COLO668 (cell line): ENCODE data around the gene PAQR6.
A peak's percentile ranks its signal among the peaks of the same experiment; 100 is the strongest.

ENCODE experiments used
- DNase-seq: peaks from one replicate; lab custom pipeline; 2025; ENCODE audit not compliant: unreplicated experiment; lab: John Stamatoyannopoulos, UW

The PAQR6 gene

DNA sequence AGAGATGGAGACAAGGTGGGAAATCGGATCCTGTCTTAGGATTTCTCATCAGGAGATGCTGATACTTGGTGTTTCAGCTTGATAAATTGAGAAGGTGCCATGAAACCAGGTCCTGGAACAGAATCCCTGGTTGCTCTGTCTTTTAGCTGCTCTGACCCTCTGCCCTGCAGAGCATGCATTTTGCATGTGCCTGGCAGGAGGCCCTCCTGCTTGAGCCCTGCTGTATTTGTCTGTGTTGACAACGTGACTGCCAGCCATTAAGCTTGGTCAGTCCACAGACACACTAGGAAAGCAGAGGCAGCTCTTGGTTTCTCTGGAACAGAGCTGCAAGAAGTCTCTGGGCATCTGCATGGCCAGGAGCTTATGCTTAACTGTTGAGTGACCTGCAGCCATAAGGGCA lies 51.4 kb downstream of the PAQR6 start:
- no peak for DNase-seq

GRCh38 chr1:156195853-156196252 lies 52.0 kb downstream of the PAQR6 start:
- no peak for DNase-seq

GRCh38 chr1:156194300-156194652 lies 53.6 kb downstream of the PAQR6 start:
- DNase-seq = no peak

DNA sequence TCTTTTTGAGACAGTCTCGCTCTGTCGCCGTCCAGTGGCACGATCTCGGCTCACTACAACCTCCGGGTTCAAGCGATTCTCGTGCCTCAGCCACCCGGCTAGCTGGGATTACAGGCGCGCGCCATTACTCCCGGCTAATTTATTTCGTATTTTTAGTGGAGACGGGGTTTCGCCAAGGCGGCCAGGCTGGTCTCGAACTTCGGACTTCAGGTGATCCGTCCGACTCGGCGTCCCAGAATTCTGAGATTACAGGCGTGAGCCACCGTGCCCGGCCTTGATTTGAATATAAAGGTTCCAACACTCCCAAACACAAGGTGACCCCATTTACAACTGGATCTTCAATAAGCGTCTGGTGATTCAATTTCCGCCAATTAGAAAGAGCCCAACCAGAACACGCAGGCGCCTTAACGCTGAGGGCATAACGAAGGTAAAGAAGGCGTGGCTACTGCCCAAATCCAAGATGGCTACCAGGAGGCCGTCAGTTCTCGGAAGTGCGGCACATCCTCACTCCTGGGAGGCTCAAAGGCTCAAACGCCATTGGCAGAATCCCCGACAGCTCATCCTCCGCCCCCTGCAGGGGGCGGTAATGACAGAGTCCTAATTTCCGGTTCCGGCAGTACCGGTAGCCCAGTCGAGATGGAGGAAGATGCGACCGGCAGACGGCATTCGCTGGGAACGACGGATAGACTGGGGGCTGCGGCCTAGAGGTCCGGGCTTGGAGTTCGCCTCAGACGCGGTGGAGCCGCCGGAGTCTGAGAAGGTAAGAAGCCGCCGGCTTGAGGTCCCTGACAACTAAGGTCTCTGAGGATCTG lies 54.2 kb downstream of the PAQR6 start, which contains the start of gene SLC25A44:
Gene SLC25A44 (plus strand): TSS at position 617 of the 812 bp plus-strand sequence. CDS start 5,744 bp downstream, outside the sequence.
- DNase-seq = peak; percentile 98
